Heart left ventricle (tissue), 13 donors: ENCODE results near the gene TICRR.

Source experiments
- CTCF ChIP-seq, 12 donors: fragments of 200-600 bp; sonication (generic) in 4 of 12; IDR thresholded peaks; one replicate each; pipeline versions ENCODE4 v1.5.0 to v1.8.0; 2018 to 2022; ENCODE audit warnings: antibody characterized with exemption in 12 of 12, mild to moderate bottlenecking in 5 of 12
- POLR2A ChIP-seq, 2 donors: fragments of 450-650 bp; IDR thresholded peaks; one replicate each; pipeline ENCODE4 v1.6.1; 2017; ENCODE audit warnings: antibody characterized with exemption in 2 of 2, mild to moderate bottlenecking in 2 of 2, moderate library complexity in 2 of 2
- donor health status: ischemic (EF 13 %, LVEDD 7.1; RV severe dilation, severe dysfunction).
- donor health status: DM: no; HTN: yes; CAD: no.
- donor health status: DM: no; HTN: no; CAD: no.
- donor health status: ischemic (EF 25% LVEDD 6.9; RV normal size, moderate dysfunction).
- donor health status: ischemic (EF 25% LVEDD 5.7; RV mildly dilated, moderate dysfunction).
- donor health status: ischemic (EF 35%, LVEDD 5.7; RV mildly dilated, moderate dysfunction).
- donor health status: nonischemic (EF 11% LVEDD 7.7; RV severe dilation, severe dysfunction).
- donor health status: DM: yes; HTN: yes; CAD: no.
- donor health status: PGD.
- donor health status: ischemic (EF 29% LVEDD 5.4; RV normal size, mild dysfunction).
- donor health status: nonischemic (EF 23%, LVEDD 6.1; RV moderate dilation, normal function).

DNA sequence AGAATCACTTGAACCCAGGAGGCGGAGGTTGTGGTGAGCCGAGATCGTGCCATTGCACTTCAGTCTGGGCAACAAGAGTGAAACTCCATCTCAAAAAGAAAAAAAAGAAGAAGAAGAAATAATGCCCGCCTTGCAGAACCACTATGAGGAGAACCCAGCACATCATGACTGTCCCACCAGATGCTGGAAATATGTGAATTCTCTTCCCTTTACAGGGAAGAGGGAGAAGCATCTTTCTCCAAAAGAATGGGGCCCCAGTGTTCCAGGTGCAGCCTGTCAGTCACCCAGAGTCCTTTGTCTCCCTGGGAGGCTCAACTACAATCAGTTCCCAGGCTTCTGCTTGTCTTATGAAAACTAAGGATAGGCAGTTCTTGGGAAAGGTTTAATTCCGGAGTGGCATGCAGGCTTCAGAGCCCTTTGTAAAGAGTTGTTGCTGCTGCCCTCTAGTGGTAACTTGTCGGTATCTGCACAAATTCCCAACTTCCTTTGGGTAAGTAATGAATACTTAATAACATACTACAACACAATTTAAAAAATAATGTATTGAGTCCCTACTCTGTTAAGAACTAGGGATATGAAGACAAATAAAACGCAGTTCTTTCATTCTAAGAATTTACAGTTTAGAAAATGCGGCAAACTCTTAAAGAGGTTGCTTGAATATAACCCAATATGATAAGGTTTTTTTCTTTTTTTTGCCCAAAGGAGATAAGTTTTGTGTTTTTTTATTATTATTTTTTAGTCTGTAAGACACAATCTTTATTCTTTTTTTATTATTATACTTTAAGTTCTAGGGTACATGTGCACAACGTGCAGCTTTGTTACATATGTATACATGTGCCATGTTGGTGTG is 18.6 kb upstream of the TICRR start:
- TF ChIP-seq CTCF (IDR thresholded peaks at IDR 0.05) (peak; percentile 60 to 90 (median 80)), POLR2A (IDR thresholded peaks at IDR 0.05) (no peak)
